ENCODE data around the gene SULT1A3. TPM values are rescaled to one million over a fixed set of nuclear protein-coding genes. Genes with fewer than 3 reads are reported as not detected.
"Not testable (repeated sequence)": the region's sequence is repeated elsewhere in the genome, so short reads cannot be mapped to it uniquely, and the experiment has no call there.

Gene SULT1A3
- total RNA-seq, 1 donor from 2014 or later, result 1.9 TPM

- DNase-seq (ENCODE audit: low read depth), result no peak
Observed at GRCh38 chr16:30186782-30187555, 12.1 kb upstream of the SULT1A3 start.

- no peak for DNase-seq (ENCODE audit: low read depth)
Observed at GRCh38 chr16:30187556-30187865, 11.5 kb upstream of the SULT1A3 start.

- no peak for DNase-seq (ENCODE audit: low read depth)
Observed at GRCh38 chr16:30187971-30188561, 11.0 kb upstream of the SULT1A3 start.

- DNase-seq (ENCODE audit: low read depth), result not testable (repeated sequence)
Observed at GRCh38 chr16:30191158-30191557, 7.9 kb upstream of the SULT1A3 start.

- not testable (repeated sequence) for DNase-seq (ENCODE audit: low read depth)
Observed at GRCh38 chr16:30193098-30193497, 6.0 kb upstream of the SULT1A3 start.

- DNase-seq (ENCODE audit: low read depth), result not testable (repeated sequence)
Observed at GRCh38 chr16:30193615-30194014, 5.4 kb upstream of the SULT1A3 start, which contains the start of the genes BOLA2B and SLX1A. Gene BOLA2B, minus strand, starts transcription at chr16:30193666. Its CDS starts 71 bp downstream, at chr16:30193595. Gene SLX1A, plus strand, starts transcription at chr16:30193875. Its CDS starts 210 bp downstream, at chr16:30194085.

GRCh38 chr16:30194172-30194925 lies 4.7 kb upstream of the SULT1A3 start:
- not testable (repeated sequence) for DNase-seq (ENCODE audit: low read depth)

- DNase-seq (ENCODE audit: low read depth), result not testable (repeated sequence)
Observed at GRCh38 chr16:30197001-30197400, 2.1 kb upstream of the SULT1A3 start.

- DNase-seq (ENCODE audit: low read depth), result not testable (repeated sequence)
Observed at GRCh38 chr16:30199608-30200343, 721 bp downstream of the SULT1A3 start.

- not testable (repeated sequence) for DNase-seq (ENCODE audit: low read depth)
Observed at GRCh38 chr16:30205541-30206236, 6.6 kb downstream of the SULT1A3 start.

GRCh38 chr16:30206252-30206651 lies 7.2 kb downstream of the SULT1A3 start:
- not testable (repeated sequence) for DNase-seq (ENCODE audit: low read depth)

GRCh38 chr16:30207063-30207704 lies 8.1 kb downstream of the SULT1A3 start:
- DNase-seq (ENCODE audit: low read depth), result not testable (repeated sequence)

- not testable (repeated sequence) for DNase-seq (ENCODE audit: low read depth)
Observed at GRCh38 chr16:30209032-30209431, 10.0 kb downstream of the SULT1A3 start.

GRCh38 chr16:30211414-30211813 lies 12.4 kb downstream of the SULT1A3 start:
- not testable (repeated sequence) for DNase-seq (ENCODE audit: low read depth)

- not testable (repeated sequence) for DNase-seq (ENCODE audit: low read depth)
Observed at GRCh38 chr16:30217082-30217481, 18.0 kb downstream of the SULT1A3 start.

- DNase-seq (ENCODE audit: low read depth), result not testable (repeated sequence)
Observed at GRCh38 chr16:30248379-30248778, 49.3 kb downstream of the SULT1A3 start, which contains the start of gene NPIPB13. Gene NPIPB13, minus strand, starts transcription at chr16:30248479. Its CDS starts 2,906 bp downstream, at chr16:30245573.

Data from renal cortical epithelial cell (primary cell).